Endodermal cell (in vitro differentiated cells): ENCODE results near the gene KIAA1671. TPM values are rescaled to one million over a fixed set of nuclear protein-coding genes. Genes with fewer than 3 reads are reported as not detected.

Experiments
- DNase-seq: peaks from one replicate; pipeline ENCODE4 v3.0.0-alpha.2; 2017
- H3K27ac ChIP-seq: 2 replicates; pipeline ENCODE4 v1.5.1; 2013; ENCODE audit warnings: mild to moderate bottlenecking, low read depth, low read length, moderate library complexity
- H3K27me3 ChIP-seq: 2 replicates; pipeline ENCODE4 v1.6.1; 2013; ENCODE audit warnings: mild to moderate bottlenecking, low read length, moderate library complexity; ENCODE audit not compliant: insufficient read depth, control insufficient read depth, poor library complexity, severe bottlenecking
- H3K36me3 ChIP-seq: 2 replicates; pipeline ENCODE4 v1.7.0; 2013; ENCODE audit warnings: mild to moderate bottlenecking, low read length, moderate library complexity; ENCODE audit not compliant: control insufficient read depth, insufficient read depth
- H3K4me1 ChIP-seq: one replicate; pipeline ENCODE4 v1.7.0; 2013; ENCODE audit warnings: low read length; ENCODE audit not compliant: control insufficient read depth, insufficient read depth
- H3K4me3 ChIP-seq: 2 replicates; pipeline ENCODE4 v1.5.1; 2013; ENCODE audit warnings: mild to moderate bottlenecking, low read length, moderate library complexity
- H3K9ac ChIP-seq: 2 replicates; pipeline ENCODE4 v1.6.1; 2013; ENCODE audit warnings: mild to moderate bottlenecking, low read length, moderate library complexity; ENCODE audit not compliant: poor library complexity, severe bottlenecking; ENCODE audit errors: extremely low read depth
- H3K9me3 ChIP-seq: 2 replicates; pipeline ENCODE4 v1.6.1; 2013; ENCODE audit warnings: mild to moderate bottlenecking, low read length, moderate library complexity; ENCODE audit not compliant: control insufficient read depth
- H3K27ac Mint-ChIP-seq: 2 replicates; pipeline ENCODE4 v1.8.0; 2020; ENCODE audit warnings: mixed read lengths
- H3K27me3 Mint-ChIP-seq: 2 replicates; pipeline ENCODE4 v1.8.0; 2021; ENCODE audit warnings: mild to moderate bottlenecking, mixed read lengths; ENCODE audit not compliant: insufficient read depth
- H3K36me3 Mint-ChIP-seq: 2 replicates; pipeline ENCODE4 v1.8.0; 2020; ENCODE audit warnings: low read depth, mixed read lengths
- H3K4me1 Mint-ChIP-seq: 2 replicates; pipeline ENCODE4 v1.8.0; 2020; ENCODE audit warnings: mixed read lengths
- H3K4me3 Mint-ChIP-seq: 2 replicates; pipeline ENCODE4 v1.8.0; 2020; ENCODE audit warnings: mild to moderate bottlenecking, moderate library complexity, mixed read lengths
- H3K9me3 Mint-ChIP-seq: 2 replicates; pipeline ENCODE4 v1.8.0; 2020; ENCODE audit warnings: mild to moderate bottlenecking, mixed read lengths
- CTCF ChIP-seq: fragments of 200-600 bp; sonication (generic); conservative IDR thresholded peaks from 2 replicates; pipeline ENCODE4 v1.5.0; 2021; ENCODE audit warnings: antibody characterized with exemption, mild to moderate bottlenecking
- WGBS, 2 experiments: methylation state at CpG; one replicate each; pipeline versions ENCODE4 v1.1.5 to v1.1.7; 2013; ENCODE audit warnings: missing lambda C conversion rate in 2 of 2, mixed read lengths in 1 of 2; ENCODE audit not compliant: insufficient coverage in 1 of 2, insufficient read length in 1 of 2; 5-methylcytosine and 5-hydroxymethylcytosine counted together
- total RNA-seq, 2 donors: library from RNA; stranded (reverse); fragmentation: NEBNext Ultra II Directional in 1 of 2; extraction: Animal tissue kit (Norgen Biotek cat#: 25700) in 1 of 2; gene quantifications; 2 replicates in 1 of 2; 3 replicates in 1 of 2; pipeline ENCODE4 v1.2.1, GENCODE V29; 2021

KIAA1671 gene
- total RNA-seq, 2 donors from 2014 or later: 38.8 to 43.7 TPM

GRCh38 chr22:25147642-25147928, 195.1 kb downstream of the KIAA1671 start:
- Mint-ChIP-seq H3K36me3 (no peaks in the 10 kb centered on the region), H3K4me1 (peaks cover 24% of the 10 kb centered on the region), H3K27me3 (no peaks in the 10 kb centered on the region), H3K4me3 (no peak overlapping the region), H3K27ac (no peak overlapping the region), H3K9me3 (no peaks in the 10 kb centered on the region)
- Histone ChIP-seq H3K9ac (no peak overlapping the region), H3K36me3 (no peaks in the 10 kb centered on the region), H3K4me3 (no peak overlapping the region), H3K4me1 (peaks cover 4% of the 10 kb centered on the region), H3K27me3 (no peaks in the 10 kb centered on the region), H3K27ac (no peak overlapping the region), H3K9me3 (no peaks in the 10 kb centered on the region)
- TF ChIP-seq CTCF: no peak
- WGBS, 2 experiments: 77% methylated on average over 2 of the region's 2 CpGs; no CpG with 5 or more reads in 1 of the 2 experiments
- DNase-seq: no peak

DNA sequence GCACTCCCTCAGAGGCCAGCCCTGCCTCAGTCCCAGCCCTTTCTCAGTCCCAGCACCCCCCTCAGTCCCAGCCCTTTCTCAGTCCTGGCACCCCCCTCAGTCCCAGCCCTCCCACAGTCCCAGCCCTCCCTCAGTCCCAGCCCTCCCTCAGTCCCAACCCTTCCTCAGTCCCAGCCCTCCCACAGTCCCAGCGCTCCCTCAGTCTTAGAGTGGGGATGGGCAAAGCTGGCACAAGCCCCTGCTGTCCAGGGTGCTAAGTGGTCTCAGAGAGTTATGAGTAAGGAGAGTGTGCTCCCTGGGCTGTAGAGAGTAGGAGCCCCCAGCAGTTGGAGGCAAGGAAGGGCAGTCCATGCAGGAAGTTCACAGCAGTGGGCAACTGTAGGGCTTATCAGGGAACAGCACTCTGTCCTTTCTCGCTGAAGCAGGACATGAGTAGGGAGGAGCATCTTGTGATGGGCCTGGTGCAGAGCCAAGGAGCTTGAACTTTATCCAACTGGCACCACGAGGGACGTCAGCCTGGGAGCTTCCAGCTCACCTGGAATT, 195.7 kb downstream of the KIAA1671 start:
- WGBS, 2 experiments: 63 to 67% methylated on average over 2 to 4 of the region's 4 CpGs
- no peaks in the 10 kb centered on the region for H3K9me3 Mint-ChIP-seq
- Histone ChIP-seq H3K27me3 (no peaks in the 10 kb centered on the region), H3K4me1 (peaks cover 4% of the 10 kb centered on the region), H3K4me3 (no peak overlapping the region), H3K27ac (no peak overlapping the region), H3K36me3 (no peaks in the 10 kb centered on the region), H3K9ac (no peak overlapping the region), H3K9me3 (no peaks in the 10 kb centered on the region)
- H3K4me3 Mint-ChIP-seq: no peak overlapping the region
- no peak for TF ChIP-seq CTCF
- no peaks in the 10 kb centered on the region for H3K36me3 Mint-ChIP-seq
- peaks cover 24% of the 10 kb centered on the region for H3K4me1 Mint-ChIP-seq
- H3K27me3 Mint-ChIP-seq: no peaks in the 10 kb centered on the region
- peak; percentile 68 for DNase-seq
- H3K27ac Mint-ChIP-seq: no peak overlapping the region

DNA sequence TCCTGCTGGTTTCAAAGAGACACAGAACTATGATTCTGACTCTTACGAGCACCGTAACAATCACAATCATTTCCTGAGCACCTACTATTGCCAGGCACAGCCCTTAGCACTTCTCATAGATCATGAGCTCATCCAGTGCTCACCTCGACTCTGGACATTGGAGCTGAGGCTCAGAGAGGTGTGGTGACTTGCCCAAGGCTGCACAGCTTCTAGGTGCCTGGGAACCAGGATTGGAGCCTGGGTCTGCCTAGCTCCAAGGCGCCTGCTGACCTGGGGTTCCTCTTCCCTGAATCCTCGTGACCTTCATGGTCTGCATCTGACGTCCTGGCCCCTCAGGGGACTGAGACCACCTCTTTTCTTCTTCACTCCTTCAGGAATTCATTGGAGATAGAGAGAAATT, 196.5 kb downstream of the KIAA1671 start:
- Histone ChIP-seq H3K9ac (no peak overlapping the region), H3K27ac (no peak overlapping the region), H3K36me3 (no peaks in the 10 kb centered on the region), H3K27me3 (no peaks in the 10 kb centered on the region), H3K4me3 (no peak overlapping the region), H3K4me1 (peaks cover 6% of the 10 kb centered on the region), H3K9me3 (no peaks in the 10 kb centered on the region)
- no peak overlapping the region for H3K27ac Mint-ChIP-seq
- peaks cover 28% of the 10 kb centered on the region for H3K4me1 Mint-ChIP-seq
- TF ChIP-seq CTCF: no peak
- DNase-seq: no peak
- 92 to 93% methylated on average over 4 to 6 of the region's 6 CpGs for WGBS, 2 experiments
- no peaks in the 10 kb centered on the region for H3K27me3 Mint-ChIP-seq
- H3K9me3 Mint-ChIP-seq: no peaks in the 10 kb centered on the region
- H3K4me3 Mint-ChIP-seq: no peak overlapping the region
- H3K36me3 Mint-ChIP-seq: no peaks in the 10 kb centered on the region
